Activated CD4-positive, alpha-beta memory T cell treated with anti-CD3 and anti-CD28 coated beads for 36 hours (primary cell): ENCODE results near the gene ANKRD33B. TPM values are rescaled to one million over a fixed set of nuclear protein-coding genes. Genes with fewer than 3 reads are reported as not detected.
"Not testable (repeated sequence)": the region's sequence is repeated elsewhere in the genome, so short reads cannot be mapped to it uniquely, and the experiment has no call there.

ENCODE experiments used
- CTCF ChIA-PET: fragments of 350-600 bp; sonication (Branson Sonifier 250); formaldehyde crosslinking; loops from one replicate; lab custom pipeline; 2021; ENCODE audit warnings: antibody characterized with exemption, inconsistent platforms; lab: Charles Lee
- POLR2A ChIA-PET: fragments of 350-600 bp; sonication (Branson Sonifier 250); formaldehyde crosslinking; loops from one replicate; lab custom pipeline; 2021; ENCODE audit warnings: antibody characterized with exemption; lab: Charles Lee
- DNase-seq: peaks from one replicate; pipeline ENCODE4 v3.0.0-alpha.2; 2020
- H3K27ac Mint-ChIP-seq: one replicate; pipeline ENCODE4 v1.8.0; 2021; ENCODE audit warnings: mixed read lengths
- H3K27me3 Mint-ChIP-seq: one replicate; pipeline ENCODE4 v1.8.0; 2021; ENCODE audit warnings: mixed read lengths
- H3K36me3 Mint-ChIP-seq: one replicate; pipeline ENCODE4 v1.8.0; 2021; ENCODE audit warnings: mixed read lengths
- H3K4me1 Mint-ChIP-seq: one replicate; pipeline ENCODE4 v1.8.0; 2021; ENCODE audit warnings: low read depth, mixed read lengths
- H3K4me3 Mint-ChIP-seq: one replicate; pipeline ENCODE4 v1.8.0; 2021; ENCODE audit warnings: mild to moderate bottlenecking, mixed read lengths
- H3K9me3 Mint-ChIP-seq: one replicate; pipeline ENCODE4 v1.8.0; 2021; ENCODE audit warnings: mixed read lengths
- intact Hi-C: fragments of 100-400 bp; cut with micrococcal nuclease; formaldehyde crosslinking; loops from one replicate; pipeline ENCODE4 v1.15.1; 2023
- total RNA-seq, 2 experiments: library from RNA; stranded (reverse); gene quantifications; one replicate each; pipeline ENCODE4 v1.2.3, GENCODE V29; 2021

The ANKRD33B gene
- total RNA-seq, 2 experiments from 2014 or later, result 9.9 to 10.0 TPM

DNA sequence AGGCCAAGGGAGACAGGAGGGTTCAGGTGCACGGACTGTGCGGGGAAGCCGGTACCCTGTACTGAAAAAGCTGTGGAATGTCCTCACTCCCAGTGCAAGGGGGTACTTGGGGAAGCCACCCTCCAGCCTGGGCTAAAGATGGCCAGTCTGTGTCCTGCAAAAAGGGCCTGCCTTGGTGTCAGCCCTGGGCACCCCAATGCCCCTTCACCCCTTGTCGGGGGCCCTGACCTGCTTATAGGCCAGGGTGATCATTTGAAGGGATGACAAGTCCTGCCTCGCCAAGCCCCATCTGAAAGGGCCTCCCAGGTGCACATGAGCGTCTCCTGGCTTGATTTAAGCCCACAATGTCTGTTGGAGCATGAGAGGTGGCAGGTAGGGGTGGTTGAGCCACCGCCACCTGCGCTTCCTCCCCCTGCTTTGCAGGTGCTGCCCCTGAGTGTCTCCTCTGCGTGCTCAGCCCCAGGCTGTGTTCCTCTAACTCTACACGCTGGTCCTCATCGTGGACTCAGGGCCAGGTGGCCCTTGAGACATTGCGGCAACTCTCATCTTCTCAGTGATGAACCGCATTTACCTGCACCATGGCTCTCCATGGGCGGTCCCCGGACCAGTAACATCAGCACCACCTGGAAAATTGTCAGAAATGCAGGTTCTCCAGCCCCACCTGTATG is 97.0 kb downstream of the ANKRD33B start:
- Mint-ChIP-seq H3K4me3 (no peak overlapping the region), H3K36me3 (no peaks in the 10 kb centered on the region), H3K4me1 (no peaks in the 10 kb centered on the region), H3K9me3 (no peaks in the 10 kb centered on the region), H3K27ac (no peak overlapping the region), H3K27me3 (no peaks in the 10 kb centered on the region)
- intact Hi-C loops, result no loop called here
- no peak for DNase-seq
- POLR2A ChIA-PET, result no interaction called here
- CTCF ChIA-PET, result no interaction called here

DNA sequence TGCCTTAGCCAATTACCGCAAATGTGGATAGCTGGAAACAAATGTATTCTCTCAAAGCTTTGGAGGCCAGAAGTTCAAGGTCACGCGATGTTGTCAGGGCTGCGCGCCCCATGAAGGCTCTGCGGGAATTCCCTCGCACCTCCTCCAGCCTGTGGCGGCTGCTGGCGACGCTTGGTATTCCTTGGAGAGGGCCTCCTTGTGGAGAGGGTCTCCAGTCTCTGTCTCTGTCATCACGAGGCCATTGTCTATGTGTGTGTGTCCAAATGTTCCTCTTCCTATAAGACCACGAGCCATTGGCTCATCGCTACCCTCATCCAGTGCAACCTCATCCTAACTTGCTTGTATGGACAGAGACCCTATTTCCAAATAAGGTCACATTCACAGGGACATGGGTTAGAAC is 97.5 kb downstream of the ANKRD33B start:
- DNase-seq, result no peak
- POLR2A ChIA-PET, result no interaction called here

DNA sequence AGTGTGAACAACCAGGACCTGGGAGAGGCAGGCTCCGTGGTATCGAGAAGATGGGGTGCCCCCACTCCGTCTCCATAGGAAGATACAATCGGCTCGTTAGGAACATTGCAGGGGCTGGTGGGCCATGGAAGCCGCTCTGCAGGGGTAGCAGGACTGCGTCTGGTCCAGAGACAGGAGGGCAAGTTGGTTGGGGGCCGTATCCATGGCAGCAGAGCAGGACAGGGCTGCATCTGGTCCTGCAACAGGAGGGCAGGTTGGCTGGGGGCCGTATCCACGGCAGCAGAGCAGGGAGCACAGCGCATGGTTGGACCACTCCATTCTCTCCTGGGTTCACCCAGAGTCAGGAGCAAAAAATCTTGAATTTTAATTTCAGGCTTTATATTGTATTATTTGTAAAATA is 98.2 kb downstream of the ANKRD33B start:
- no peaks in the 10 kb centered on the region for H3K27me3 Mint-ChIP-seq
- no peak for DNase-seq
- intact Hi-C loops, result no loop called here
- H3K36me3 Mint-ChIP-seq, result no peaks in the 10 kb centered on the region
- H3K9me3 Mint-ChIP-seq, result no peaks in the 10 kb centered on the region
- POLR2A ChIA-PET, result no interaction called here
- CTCF ChIA-PET, result no interaction called here
- no peak overlapping the region for H3K27ac Mint-ChIP-seq
- H3K4me3 Mint-ChIP-seq, result no peak overlapping the region
- H3K4me1 Mint-ChIP-seq, result no peaks in the 10 kb centered on the region

More for the DNA sequence above, 97.5 kb downstream of the ANKRD33B start:
- no peaks in the 10 kb centered on the region for H3K9me3 Mint-ChIP-seq
- no peaks in the 10 kb centered on the region for H3K36me3 Mint-ChIP-seq
- no peaks in the 10 kb centered on the region for H3K4me1 Mint-ChIP-seq
- no peaks in the 10 kb centered on the region for H3K27me3 Mint-ChIP-seq
- no peak overlapping the region for H3K4me3 Mint-ChIP-seq
- CTCF ChIA-PET, result no interaction called here
- H3K27ac Mint-ChIP-seq, result no peak overlapping the region
- intact Hi-C loops, result no loop called here

DNA sequence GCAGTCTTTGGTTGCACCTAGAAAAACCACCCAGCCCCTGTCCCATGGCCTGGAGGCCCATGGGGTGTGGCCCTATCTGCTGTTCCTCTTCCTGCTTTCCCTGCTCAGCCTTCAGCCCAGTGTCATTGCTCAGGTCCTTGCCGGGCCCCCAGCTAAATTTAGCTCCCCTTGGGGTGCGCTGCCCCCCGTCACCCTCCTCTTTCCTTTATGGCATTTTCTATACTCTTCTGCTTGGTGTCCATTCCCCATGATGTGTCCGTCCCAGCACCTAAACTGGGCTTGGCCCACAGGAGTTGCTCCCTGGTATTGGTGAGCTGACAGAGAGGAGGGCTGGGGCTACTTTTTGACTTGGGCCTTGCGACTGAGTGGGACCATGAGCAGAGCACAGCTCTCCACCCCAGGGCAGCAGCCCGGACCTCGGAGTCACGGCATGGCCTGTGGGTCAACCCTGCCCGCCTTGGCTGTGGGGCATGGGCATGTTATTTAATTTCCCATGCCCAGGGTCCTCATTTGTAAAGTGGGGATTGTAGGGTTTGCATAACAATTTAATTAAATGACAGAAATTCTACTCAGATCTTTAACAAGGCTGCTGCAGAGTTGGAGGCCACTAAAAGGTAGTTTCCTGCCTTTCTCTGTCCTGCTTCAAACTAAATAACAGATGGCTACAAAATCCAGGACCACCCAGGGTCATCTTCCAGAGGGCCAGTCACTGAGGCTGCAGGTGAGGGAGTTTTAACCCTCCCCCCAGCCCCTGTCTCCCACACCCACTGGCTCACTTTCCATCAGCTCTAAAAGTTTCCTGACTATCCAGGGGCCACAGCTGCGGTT is 99.0 kb downstream of the ANKRD33B start:
- Mint-ChIP-seq H3K36me3 (no peaks in the 10 kb centered on the region), H3K4me3 (no peak overlapping the region), H3K9me3 (no peaks in the 10 kb centered on the region), H3K27me3 (no peaks in the 10 kb centered on the region), H3K4me1 (no peaks in the 10 kb centered on the region), H3K27ac (no peak overlapping the region)
- no peak for DNase-seq
- ChIA-PET CTCF (no interaction called here), POLR2A (no interaction called here)
- intact Hi-C loops, result no loop called here

DNA sequence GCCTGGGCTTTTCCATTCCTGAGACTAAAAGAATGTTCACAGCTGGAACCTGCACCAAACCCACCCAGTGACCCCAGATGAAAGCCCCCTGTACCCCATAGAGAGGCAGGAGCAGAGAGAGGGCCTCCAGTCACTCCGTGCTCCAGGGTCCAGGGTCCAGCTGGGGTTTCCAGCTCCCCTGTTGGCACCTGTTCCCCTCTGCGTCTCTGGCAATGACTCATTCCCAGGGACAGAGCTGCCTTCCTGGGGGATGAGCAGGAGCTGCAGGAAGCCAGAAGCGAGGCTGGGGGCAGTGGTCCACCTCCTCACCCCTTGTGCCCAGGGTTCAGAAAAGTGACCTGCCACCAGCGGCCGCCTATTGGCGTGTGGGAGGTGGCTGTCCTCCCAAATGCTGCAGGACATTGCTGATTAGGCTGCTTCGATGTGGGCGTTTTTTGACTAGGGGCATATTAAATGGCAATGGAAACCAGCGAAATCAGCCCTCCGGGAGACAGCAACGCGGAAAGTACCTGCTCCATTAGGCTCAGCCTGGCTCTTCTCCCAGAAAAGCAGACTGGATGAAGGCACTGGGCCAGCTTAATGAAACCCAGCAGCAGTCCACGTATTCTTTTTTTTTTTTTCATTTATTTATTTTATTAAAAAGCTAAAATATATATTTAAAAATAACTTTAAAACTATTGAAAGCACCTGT is 99.8 kb downstream of the ANKRD33B start:
- Mint-ChIP-seq H3K4me1 (no peaks in the 10 kb centered on the region), H3K27me3 (no peaks in the 10 kb centered on the region), H3K27ac (no peak overlapping the region), H3K9me3 (no peaks in the 10 kb centered on the region), H3K36me3 (no peaks in the 10 kb centered on the region), H3K4me3 (no peak overlapping the region)
- DNase-seq, result no peak
- POLR2A ChIA-PET, result no interaction called here
- CTCF ChIA-PET, result no interaction called here
- intact Hi-C loops, result no loop called here

DNA sequence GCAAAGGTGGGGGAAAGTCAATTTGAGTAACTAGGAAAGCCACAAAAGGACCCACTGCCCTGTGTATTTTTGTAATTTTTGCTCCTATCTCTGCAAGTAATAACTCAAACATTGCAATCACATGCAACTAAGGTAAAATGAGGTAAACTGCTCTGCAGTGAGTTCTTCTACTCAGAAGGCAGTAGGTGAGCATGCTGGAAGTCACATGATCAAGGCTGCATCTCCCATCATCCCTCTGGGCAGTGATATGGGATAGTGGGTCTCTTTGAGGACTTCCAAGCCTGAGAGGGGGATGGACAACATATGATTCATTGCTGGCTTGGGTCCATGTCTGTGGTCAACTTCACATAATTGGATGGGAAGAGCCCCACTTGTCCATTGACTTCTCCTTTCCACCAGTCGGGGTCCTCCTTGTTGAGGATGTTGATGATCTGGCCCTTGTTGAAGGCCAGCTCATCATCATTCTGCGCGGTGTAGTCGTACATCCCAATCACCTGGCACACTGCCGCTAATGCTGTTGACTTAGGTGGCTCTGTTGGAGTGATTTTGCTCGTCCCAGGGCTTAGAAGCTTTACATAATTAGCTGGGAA is 100.4 kb downstream of the ANKRD33B start:
- intact Hi-C loops, H3K4me1 Mint-ChIP-seq, H3K4me3 Mint-ChIP-seq, POLR2A ChIA-PET, DNase-seq, H3K27ac Mint-ChIP-seq, H3K36me3 Mint-ChIP-seq, H3K27me3 Mint-ChIP-seq, H3K9me3 Mint-ChIP-seq, CTCF ChIA-PET: not testable (repeated sequence)

DNA sequence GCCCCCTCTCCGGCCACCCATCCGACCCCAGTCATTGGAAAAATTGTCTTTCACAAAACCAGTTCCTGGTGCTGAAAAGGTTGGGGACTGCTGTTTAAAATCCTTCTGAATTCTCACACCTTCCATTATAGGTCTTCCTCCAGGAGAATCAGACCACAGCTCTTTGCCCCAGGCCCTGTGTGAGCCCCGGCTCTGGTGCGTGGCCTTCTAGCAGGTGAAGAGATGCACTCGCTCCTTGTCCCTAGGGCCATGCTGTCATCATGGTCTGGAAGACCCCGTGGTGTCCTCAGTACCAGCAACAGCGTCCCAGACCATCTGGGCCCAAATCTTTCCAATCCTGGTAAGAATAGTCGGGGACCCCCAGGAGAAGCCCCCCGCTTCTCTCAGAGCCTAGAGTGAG is 101.9 kb downstream of the ANKRD33B start:
- POLR2A ChIA-PET, result no interaction called here
- no peak for DNase-seq
- Mint-ChIP-seq H3K27me3 (no peaks in the 10 kb centered on the region), H3K9me3 (no peaks in the 10 kb centered on the region), H3K36me3 (no peaks in the 10 kb centered on the region), H3K4me1 (no peaks in the 10 kb centered on the region), H3K4me3 (no peak overlapping the region), H3K27ac (no peak overlapping the region)
- CTCF ChIA-PET, result no interaction called here
- intact Hi-C loops, result no loop called here

DNA sequence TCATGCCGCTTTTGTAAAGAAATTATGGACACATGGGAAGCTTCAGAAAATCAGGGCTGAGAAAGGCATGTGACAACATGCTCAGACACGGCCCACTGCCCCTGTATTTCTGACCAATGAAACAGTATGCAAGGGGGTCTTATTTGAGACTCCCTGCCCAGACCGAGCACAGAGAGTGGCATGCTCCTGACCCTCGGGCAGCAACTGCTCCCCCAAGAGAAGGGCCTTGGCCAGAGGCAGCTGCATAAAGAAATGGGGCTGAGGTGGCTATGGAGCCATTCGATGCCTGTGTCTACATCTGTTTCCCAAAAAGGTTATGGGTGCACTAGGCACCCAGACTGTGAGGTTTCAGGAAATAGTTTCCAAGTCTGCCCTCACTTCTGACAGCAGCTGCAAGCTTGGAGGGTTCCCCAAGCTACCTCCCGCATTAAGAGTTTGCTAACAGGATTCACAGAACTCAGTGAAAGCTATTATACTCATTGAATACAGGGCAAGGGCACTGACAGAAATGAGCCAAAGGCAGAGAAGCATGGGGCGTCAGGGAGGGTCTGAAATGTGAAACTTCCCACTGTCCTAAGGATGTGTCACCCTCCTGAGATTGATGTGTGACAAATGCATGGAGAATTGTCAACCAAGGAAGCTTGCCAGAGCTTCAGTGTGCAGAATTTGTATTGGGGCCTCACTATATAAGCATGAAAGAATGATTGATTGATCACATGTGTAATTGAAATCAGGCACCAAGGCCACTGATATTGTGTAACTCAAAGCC is 102.8 kb downstream of the ANKRD33B start:
- no peak overlapping the region for H3K4me3 Mint-ChIP-seq

DNA sequence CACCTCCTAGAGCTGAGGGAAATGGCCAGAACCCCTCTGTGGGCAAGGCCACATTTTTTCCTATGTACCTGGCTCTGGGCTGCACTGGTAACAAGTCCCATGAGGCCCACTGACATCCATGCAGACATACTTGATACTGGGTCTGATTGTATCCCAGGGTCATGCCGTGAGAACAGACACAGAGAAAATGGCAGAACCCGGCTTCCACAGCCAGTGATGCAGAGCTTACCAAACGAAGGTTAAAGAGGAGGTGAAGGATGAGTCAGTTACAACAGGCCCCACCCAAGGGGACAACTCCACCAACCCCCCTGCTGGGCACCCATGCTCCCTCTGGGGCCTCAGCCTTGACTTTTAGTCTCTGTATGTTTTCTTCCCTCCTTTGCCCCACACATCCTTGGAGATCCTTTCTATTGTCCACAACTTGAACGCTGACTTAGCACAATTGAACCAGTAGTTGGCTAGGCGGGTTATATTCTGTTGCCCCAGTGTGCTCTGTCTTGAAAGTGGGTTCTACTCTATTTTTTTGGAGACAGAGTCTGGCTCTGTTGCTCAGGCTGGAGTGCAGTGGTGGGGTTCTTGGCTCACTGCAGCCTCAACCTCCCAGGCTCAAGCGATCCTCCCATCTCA is 103.7 kb downstream of the ANKRD33B start:
- Mint-ChIP-seq H3K9me3 (no peaks in the 10 kb centered on the region), H3K4me3 (no peak overlapping the region), H3K27me3 (no peaks in the 10 kb centered on the region), H3K36me3 (no peaks in the 10 kb centered on the region), H3K27ac (no peak overlapping the region), H3K4me1 (no peaks in the 10 kb centered on the region)
- CTCF ChIA-PET, result no interaction called here
- no peak for DNase-seq
- intact Hi-C loops, result no loop called here
- POLR2A ChIA-PET, result no interaction called here

More for the DNA sequence above, 102.8 kb downstream of the ANKRD33B start:
- no peak for DNase-seq
- H3K27me3 Mint-ChIP-seq, result no peaks in the 10 kb centered on the region
- no peaks in the 10 kb centered on the region for H3K9me3 Mint-ChIP-seq
- CTCF ChIA-PET, result no interaction called here
- H3K4me1 Mint-ChIP-seq, result no peaks in the 10 kb centered on the region
- intact Hi-C loops, result no loop called here
- no peak overlapping the region for H3K27ac Mint-ChIP-seq
- POLR2A ChIA-PET, result no interaction called here
- no peaks in the 10 kb centered on the region for H3K36me3 Mint-ChIP-seq

DNA sequence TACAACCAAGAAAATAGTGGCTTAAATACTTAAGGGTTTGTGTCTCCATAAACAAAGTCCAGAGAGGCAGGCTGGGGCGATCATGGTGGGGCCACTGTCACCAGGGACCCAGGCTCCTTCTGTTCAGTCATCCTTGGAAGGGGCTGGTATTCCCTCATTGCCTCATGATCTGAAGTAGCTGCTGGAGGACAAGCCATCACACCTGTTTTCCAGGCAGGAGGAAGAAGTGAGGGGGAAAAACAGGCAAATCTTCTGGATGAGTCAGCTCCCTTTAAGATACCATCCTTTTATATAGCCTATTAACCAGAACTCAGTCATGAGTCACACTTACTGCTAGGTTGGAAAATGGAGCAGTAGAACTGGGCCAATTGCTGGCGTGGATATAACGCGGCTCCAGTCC is 104.8 kb downstream of the ANKRD33B start:
- no peaks in the 10 kb centered on the region for H3K4me1 Mint-ChIP-seq
- POLR2A ChIA-PET, result no interaction called here
- no peaks in the 10 kb centered on the region for H3K27me3 Mint-ChIP-seq
- no peaks in the 10 kb centered on the region for H3K36me3 Mint-ChIP-seq
- H3K9me3 Mint-ChIP-seq, result no peaks in the 10 kb centered on the region
- intact Hi-C loops, result no loop called here
- no peak overlapping the region for H3K27ac Mint-ChIP-seq
- DNase-seq, result no peak
- no peak overlapping the region for H3K4me3 Mint-ChIP-seq
- CTCF ChIA-PET, result no interaction called here

DNA sequence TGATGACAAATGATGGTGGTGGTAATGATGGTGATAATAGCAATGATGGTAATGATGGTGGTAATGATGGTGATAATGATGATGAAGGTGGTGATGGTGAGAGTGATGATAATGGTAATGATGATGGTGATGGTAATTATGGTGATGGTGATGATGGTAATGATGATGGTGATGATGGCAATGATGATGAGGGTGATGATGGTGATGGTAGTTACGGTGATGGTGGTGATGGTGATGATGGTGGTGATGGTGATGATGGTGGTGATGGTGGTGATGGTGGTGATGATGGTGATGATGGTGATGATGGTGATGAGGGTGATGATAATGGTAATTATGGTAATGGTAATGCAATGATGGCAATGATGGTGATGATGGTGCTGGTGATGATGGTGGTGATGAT is 106.1 kb downstream of the ANKRD33B start:
- DNase-seq, result no peak
- H3K9me3 Mint-ChIP-seq, result no peaks in the 10 kb centered on the region
- POLR2A ChIA-PET, result no interaction called here
- H3K27ac Mint-ChIP-seq, result no peak overlapping the region
- no peaks in the 10 kb centered on the region for H3K27me3 Mint-ChIP-seq
- no peaks in the 10 kb centered on the region for H3K4me1 Mint-ChIP-seq
- CTCF ChIA-PET, result no interaction called here
- no peaks in the 10 kb centered on the region for H3K36me3 Mint-ChIP-seq
- no peak overlapping the region for H3K4me3 Mint-ChIP-seq
- intact Hi-C loops, result no loop called here
